A549 (cell line): ENCODE data around the gene SOD2. TPM values are rescaled to one million over a fixed set of nuclear protein-coding genes. Genes with fewer than 3 reads are reported as not detected.

Experiments
- ATAC-seq, 2 experiments: fragments of 200-7000 bp in 1 of 2; fragments of >200 bp in 1 of 2; cut with Nextera tagmentation in 1 of 2; cut with Tn5 transposase in 1 of 2; 3 replicates each; pipeline versions ENCODE4 v1.8.0 to v1.9.1; 2018 to 2020; ENCODE audit warnings: mild to moderate bottlenecking in 1 of 2, moderate library complexity in 1 of 2
- CTCF ChIA-PET: fragments of 300-600 bp; sonication (Branson Sonifier 250); formaldehyde crosslinking; extraction: SDS; loops from one replicate; lab custom pipeline; 2021; ENCODE audit warnings: antibody characterized with exemption, inconsistent platforms; lab: Yijun Ruan, JAX
- POLR2A ChIA-PET: fragments of 350-600 bp; formaldehyde crosslinking; extraction: SDS; loops from one replicate; lab custom pipeline; 2021; ENCODE audit warnings: antibody characterized with exemption, inconsistent platforms; lab: Yijun Ruan, JAX
- DNase-seq, 2 experiments: peaks; one replicate each; pipeline versions ENCODE4 v3.0.0 to v3.0.0-alpha.2; 2011 to 2016; ENCODE audit warnings: low read depth in 1 of 2, low spot score in 1 of 2
- FAIRE-seq: peaks from 2 replicates; lab custom pipeline; 2011; peaks lifted over from hg19 to GRCh38; lab: Jason Lieb, UNC
- H3K27ac ChIP-seq, 2 experiments: fragments of >200 bp; sonication (Bioruptor Twin); formaldehyde crosslinking; 3 replicates each; pipeline ENCODE4 v1.5.1; 2016 to 2017
- H3K4me1 ChIP-seq: fragments of >200 bp; sonication (Bioruptor Twin); formaldehyde crosslinking; 3 replicates; pipeline ENCODE4 v1.6.1; 2016
- H3K4me2 ChIP-seq: fragments of >200 bp; sonication (Bioruptor Twin); formaldehyde crosslinking; 3 replicates; pipeline ENCODE4 v1.6.1; 2016
- H3K4me3 ChIP-seq: fragments of >200 bp; sonication (Bioruptor Twin); formaldehyde crosslinking; 3 replicates; pipeline ENCODE4 v1.5.1; 2016
- H3K9me3 ChIP-seq: fragments of >200 bp; sonication (Bioruptor Twin); formaldehyde crosslinking; 3 replicates; pipeline ENCODE4 v1.6.1; 2016
- BCL3 ChIP-seq: fragments of >200 bp; sonication (Bioruptor Twin); formaldehyde crosslinking; IDR thresholded peaks from 3 replicates; pipeline ENCODE4 v1.6.1; 2016
- BHLHE40 ChIP-seq: IDR thresholded peaks from 2 replicates; pipeline ENCODE4 v1.6.1; 2012; ENCODE audit warnings: low read depth, low read length, inconsistent platforms
- CBX2 ChIP-seq: fragments of 200-600 bp; sonication (generic); IDR thresholded peaks from 2 replicates; pipeline ENCODE4 v1.6.1; 2016; ENCODE audit warnings: low read depth, mild to moderate bottlenecking, borderline replicate concordance
- CHD2 ChIP-seq: fragments of 150-350 bp; IDR thresholded peaks from 2 replicates; pipeline ENCODE4 v1.6.1; 2014; ENCODE audit warnings: low read length; ENCODE audit not compliant: partially characterized antibody
- EHF ChIP-seq: fragments of 250-450 bp; sonication (Bioruptor Pico); IDR thresholded peaks from 2 replicates; pipeline ENCODE4 v1.5.0; 2020; ENCODE audit warnings: mild to moderate bottlenecking
- FOSL2 ChIP-seq, 2 experiments: fragments of 450-650 bp in 1 of 2; fragments of >200 bp in 1 of 2; sonication (Bioruptor Twin) in 1 of 2; formaldehyde crosslinking; IDR thresholded peaks; 2 replicates each; pipeline versions ENCODE4 v1.5.0 to v1.6.1; 2016 to 2020; ENCODE audit warnings: mild to moderate bottlenecking in 1 of 2, moderate library complexity in 1 of 2
- HOXB5 ChIP-seq: fragments of 250-450 bp; sonication (Bioruptor Pico); IDR thresholded peaks from 2 replicates; pipeline ENCODE4 v1.5.0; 2020; ENCODE audit warnings: mild to moderate bottlenecking, moderate library complexity
- JUN ChIP-seq, 2 experiments: fragments of >200 bp; sonication (Bioruptor Twin); formaldehyde crosslinking; IDR thresholded peaks; 2 replicates in 1 of 2; 3 replicates in 1 of 2; pipeline ENCODE4 v1.6.1; 2016 to 2017
- MYC ChIP-seq: IDR thresholded peaks from 2 replicates; pipeline ENCODE4 v1.6.1; 2012; ENCODE audit warnings: mild to moderate bottlenecking, inconsistent platforms, low read length, improper control_type of control experiment, borderline replicate concordance
- NPAS2 ChIP-seq: fragments of 250-450 bp; sonication (Bioruptor Pico); IDR thresholded peaks from 2 replicates; pipeline ENCODE4 v1.8.0; 2022; ENCODE audit warnings: mild to moderate bottlenecking, moderate library complexity, borderline replicate concordance
- NR3C1 ChIP-seq: fragments of >200 bp; sonication (Bioruptor Twin); formaldehyde crosslinking; IDR thresholded peaks from 3 replicates; pipeline ENCODE4 v1.6.1; 2017
- PHF8 ChIP-seq: fragments of 200-600 bp; sonication (generic); IDR thresholded peaks from 2 replicates; pipeline ENCODE4 v1.6.1; 2016; ENCODE audit warnings: low read depth, mild to moderate bottlenecking, antibody characterized with exemption, moderate library complexity, borderline replicate concordance
- POLR2A ChIP-seq: IDR thresholded peaks from 2 replicates; pipeline ENCODE4 v1.6.1; 2012; ENCODE audit warnings: mild to moderate bottlenecking, low read length
- RCOR1 ChIP-seq: fragments of 150-350 bp; IDR thresholded peaks from 2 replicates; pipeline ENCODE4 v1.6.1; 2014; ENCODE audit warnings: antibody characterized with exemption, low read length, low read depth
- SMC3 ChIP-seq: fragments of >200 bp; sonication (Bioruptor Twin); formaldehyde crosslinking; IDR thresholded peaks from 3 replicates; pipeline ENCODE4 v1.6.1; 2018; ENCODE audit warnings: inconsistent platforms
- TFCP2L1 ChIP-seq: fragments of 250-450 bp; sonication (Bioruptor Pico); IDR thresholded peaks from 2 replicates; pipeline ENCODE4 v1.5.0; 2021; ENCODE audit warnings: mild to moderate bottlenecking
- TP53 ChIP-seq: fragments of 250-450 bp; sonication (Bioruptor Pico); IDR thresholded peaks from 2 replicates; pipeline ENCODE4 v1.5.0; 2021; ENCODE audit warnings: mild to moderate bottlenecking, moderate library complexity
- ZSCAN20 ChIP-seq: fragments of 250-450 bp; sonication (Bioruptor Pico); IDR thresholded peaks from 2 replicates; pipeline ENCODE4 v1.8.0; 2022; ENCODE audit warnings: mild to moderate bottlenecking, moderate library complexity
- WGBS: methylation state at CpG from one replicate; pipeline ENCODE4 v1.1.6; 2017; ENCODE audit errors: missing lambda C conversion rate; 5-methylcytosine and 5-hydroxymethylcytosine counted together
- polyA plus RNA-seq, 4 experiments: library from polyadenylated mRNA; depleted of rRNA in 3 of 4; stranded (reverse); fragments of >200 nt; fragmentation: RNase III in 1 of 4; extraction: RNeasy Plus Mini Kit Qiagen cat#74134 plus additional on column Dnase treatment in 1 of 4; gene quantifications; 2 replicates in 3 of 4; 3 replicates in 1 of 4; pipeline ENCODE4 v1.2.3, GENCODE V29; 2011 to 2017
- TF ChIP-seq, protein P1 (sequence below): fragments of 250-450 bp; sonication (Bioruptor Pico); IDR thresholded peaks from 2 replicates; pipeline ENCODE4 v1.5.0; 2020; ENCODE audit warnings: low read depth, mild to moderate bottlenecking, moderate library complexity
- TF ChIP-seq, protein P2 (sequence below): fragments of 450-650 bp; IDR thresholded peaks from 2 replicates; pipeline ENCODE4 v1.6.1; 2014; ENCODE audit warnings: antibody characterized with exemption
- TF ChIP-seq, protein P3 (sequence below): IDR thresholded peaks from 2 replicates; pipeline ENCODE4 v1.6.1; 2012
- TF ChIP-seq, protein P4 (sequence below): IDR thresholded peaks from 2 replicates; pipeline ENCODE4 v1.6.1; 2012
- TF ChIP-seq, protein P5 (sequence below): IDR thresholded peaks from 2 replicates; pipeline ENCODE4 v1.6.1; 2012; ENCODE audit warnings: low read depth, borderline replicate concordance
- TF ChIP-seq, protein P6 (sequence below): fragments of 250-450 bp; sonication (Bioruptor Pico); IDR thresholded peaks from 2 replicates; pipeline ENCODE4 v1.5.0; 2021; ENCODE audit warnings: mild to moderate bottlenecking, moderate library complexity, borderline replicate concordance

Gene SOD2
- polyA plus RNA-seq, 2 of the 4 experiments (the other 2 are of a cell fraction) = 34.8 to 81.0 TPM

DNA sequence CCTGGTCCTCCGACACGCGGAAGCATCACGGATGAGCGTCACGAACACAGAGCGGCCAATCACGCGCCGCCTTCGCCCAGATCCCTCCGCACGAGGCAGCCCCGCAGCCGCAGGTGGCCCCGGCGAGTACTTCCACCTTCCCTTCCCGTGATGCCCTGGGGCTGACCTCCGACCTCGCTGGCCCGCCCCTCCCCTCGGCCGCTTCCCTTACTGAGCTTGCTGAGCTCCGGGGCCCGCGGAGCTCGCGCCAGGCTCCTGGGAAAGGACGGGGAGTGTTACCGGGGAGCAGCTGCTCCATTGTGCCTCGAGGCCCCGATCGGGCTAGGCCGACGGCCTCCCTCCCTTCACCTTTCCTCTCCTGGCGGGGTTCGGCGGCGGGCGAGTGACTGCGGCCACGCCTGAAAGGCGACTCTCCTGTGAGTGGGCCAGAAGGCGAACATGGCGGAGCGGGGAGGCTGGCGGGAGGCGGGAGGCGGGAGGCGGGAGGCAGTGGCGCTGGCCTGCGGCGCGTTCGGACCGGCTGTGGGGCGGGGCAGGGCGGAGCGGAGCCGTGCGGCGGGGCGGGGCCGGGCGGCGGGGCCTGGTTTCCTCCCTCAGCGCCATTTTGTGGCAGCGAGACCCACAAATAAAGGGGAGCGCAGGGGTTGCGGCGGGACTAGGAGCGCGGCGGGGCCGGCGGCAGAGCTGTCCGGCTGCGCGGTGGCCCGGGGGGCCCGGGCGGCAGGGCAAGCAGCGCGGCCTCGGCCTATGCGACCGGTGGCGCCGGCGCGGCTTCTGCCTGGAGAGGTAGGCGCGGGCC, 34.1 kb upstream of the SOD2 start, which contains the start of gene WTAP:
WTAP (plus strand) TSS at position 589 of the 799 bp plus-strand sequence. CDS start 8,760 bp downstream, outside the sequence.
- DNase-seq = peak; percentile 74 to 97
- ATAC-seq = peak; percentile 92 to 94
- Histone ChIP-seq H3K4me1 (peaks cover 22% of the 10 kb centered on the region; the same call in 2 of the 3 replicates), H3K4me3 (peak within 1 kb of the TSS; percentile 79), H3K4me2 (peak within 1 kb of the TSS; percentile 99), H3K27ac (peak within 1 kb of the TSS; percentile 98 to 99), H3K9me3 (no peaks in the 10 kb centered on the region)
- FAIRE-seq = no peak
- POLR2A ChIA-PET = interaction anchor here (0.6 to 3.0 kb wide), 12 partner anchors 10 to 886 kb away, joined by 3 to 29 read pairs (median 5); partner anchors contain the start of genes ACAT2, MRPL18, SOD2 and TCP1
- peak; percentile 91 for TF ChIP-seq BCL3
- peak; percentile 82 for TF ChIP-seq MYC
- peak in 1 of 2 experiments; percentile 94; a peak in 3 of 5 replicates for TF ChIP-seq JUN (IDR thresholded peaks at IDR 0.05)
- TF ChIP-seq, protein P1, sequence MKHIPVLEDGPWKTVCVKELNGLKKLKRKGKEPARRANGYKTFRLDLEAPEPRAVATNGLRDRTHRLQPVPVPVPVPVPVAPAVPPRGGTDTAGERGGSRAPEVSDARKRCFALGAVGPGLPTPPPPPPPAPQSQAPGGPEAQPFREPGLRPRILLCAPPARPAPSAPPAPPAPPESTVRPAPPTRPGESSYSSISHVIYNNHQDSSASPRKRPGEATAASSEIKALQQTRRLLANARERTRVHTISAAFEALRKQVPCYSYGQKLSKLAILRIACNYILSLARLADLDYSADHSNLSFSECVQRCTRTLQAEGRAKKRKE (CRISPR knock-in tag) = 0 out of 2 replicates have a peak, but pooled peaks have one; percentile 61
- no peak for TF ChIP-seq FOSL2 (IDR thresholded peaks at IDR 0.05)
- TF ChIP-seq FOSL2 (CRISPR knock-in tag; IDR thresholded peaks at IDR 0.05) = 0 out of 2 replicates have a peak, but pooled peaks have one; percentile 31
- TF ChIP-seq, protein P2, sequence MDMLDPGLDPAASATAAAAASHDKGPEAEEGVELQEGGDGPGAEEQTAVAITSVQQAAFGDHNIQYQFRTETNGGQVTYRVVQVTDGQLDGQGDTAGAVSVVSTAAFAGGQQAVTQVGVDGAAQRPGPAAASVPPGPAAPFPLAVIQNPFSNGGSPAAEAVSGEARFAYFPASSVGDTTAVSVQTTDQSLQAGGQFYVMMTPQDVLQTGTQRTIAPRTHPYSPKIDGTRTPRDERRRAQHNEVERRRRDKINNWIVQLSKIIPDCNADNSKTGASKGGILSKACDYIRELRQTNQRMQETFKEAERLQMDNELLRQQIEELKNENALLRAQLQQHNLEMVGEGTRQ = peak; percentile 49
- TF ChIP-seq, protein P3, sequence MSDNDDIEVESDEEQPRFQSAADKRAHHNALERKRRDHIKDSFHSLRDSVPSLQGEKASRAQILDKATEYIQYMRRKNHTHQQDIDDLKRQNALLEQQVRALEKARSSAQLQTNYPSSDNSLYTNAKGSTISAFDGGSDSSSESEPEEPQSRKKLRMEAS = peak; percentile 97
- TF ChIP-seq BHLHE40 = no peak
- TF ChIP-seq, protein P4, sequence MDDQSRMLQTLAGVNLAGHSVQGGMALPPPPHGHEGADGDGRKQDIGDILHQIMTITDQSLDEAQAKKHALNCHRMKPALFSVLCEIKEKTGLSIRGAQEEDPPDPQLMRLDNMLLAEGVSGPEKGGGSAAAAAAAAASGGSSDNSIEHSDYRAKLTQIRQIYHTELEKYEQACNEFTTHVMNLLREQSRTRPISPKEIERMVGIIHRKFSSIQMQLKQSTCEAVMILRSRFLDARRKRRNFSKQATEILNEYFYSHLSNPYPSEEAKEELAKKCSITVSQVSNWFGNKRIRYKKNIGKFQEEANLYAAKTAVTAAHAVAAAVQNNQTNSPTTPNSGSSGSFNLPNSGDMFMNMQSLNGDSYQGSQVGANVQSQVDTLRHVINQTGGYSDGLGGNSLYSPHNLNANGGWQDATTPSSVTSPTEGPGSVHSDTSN = peak; percentile 95
- TF ChIP-seq TFCP2L1 (CRISPR knock-in tag) = no peak
- TF ChIP-seq POLR2A = peak; percentile 72
- TF ChIP-seq, protein P5, sequence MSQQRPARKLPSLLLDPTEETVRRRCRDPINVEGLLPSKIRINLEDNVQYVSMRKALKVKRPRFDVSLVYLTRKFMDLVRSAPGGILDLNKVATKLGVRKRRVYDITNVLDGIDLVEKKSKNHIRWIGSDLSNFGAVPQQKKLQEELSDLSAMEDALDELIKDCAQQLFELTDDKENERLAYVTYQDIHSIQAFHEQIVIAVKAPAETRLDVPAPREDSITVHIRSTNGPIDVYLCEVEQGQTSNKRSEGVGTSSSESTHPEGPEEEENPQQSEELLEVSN = peak; percentile 89
- TF ChIP-seq NPAS2 (CRISPR knock-in tag) = no peak
- TF ChIP-seq ZSCAN20 (CRISPR knock-in tag) = 0 out of 2 replicates have a peak, but pooled peaks have one; percentile 18
- TF ChIP-seq PHF8 = peak; percentile 91; the same call in 1 of the 2 replicates
- TF ChIP-seq CHD2 = peak; percentile 73
- 1% methylated on average over 14 of the region's 93 CpGs for WGBS
- CTCF ChIA-PET = interaction anchor here (0.6 to 1.6 kb wide), 2 partner anchors 22 to 35 kb away, joined by 5 to 8 read pairs; no protein-coding TSS in a partner anchor

GRCh38 chr6:159726255-159726917, 33.3 kb upstream of the SOD2 start:
- WGBS = 3% methylated on average over 15 of the region's 30 CpGs
- Histone ChIP-seq H3K4me1 (peaks cover 22% of the 10 kb centered on the region; the same call in 2 of the 3 replicates), H3K27ac (peak overlapping the region; percentile 98 to 99), H3K4me3 (peak overlapping the region; percentile 79), H3K9me3 (no peaks in the 10 kb centered on the region), H3K4me2 (peak overlapping the region; percentile 99)
- ChIA-PET CTCF (interaction anchor here (1.6 kb wide), 1 partner anchor 35 kb away, joined by 8 read pairs; no protein-coding TSS in a partner anchor), POLR2A (interaction anchor here (0.6 to 3.0 kb wide), 11 partner anchors 9 to 64 kb away, joined by 3 to 29 read pairs (median 6); partner anchors contain the start of genes ACAT2, MRPL18, SOD2 and TCP1)
- no peak for FAIRE-seq
- DNase-seq = no peak
- peak; percentile 41 to 64 for ATAC-seq
- TF ChIP-seq BHLHE40 (no peak), SMC3 (no peak), POLR2A (no peak), EHF (CRISPR knock-in tag) (no peak), RCOR1 (no peak), TFCP2L1 (CRISPR knock-in tag) (0 out of 2 replicates have a peak, but pooled peaks have one; percentile 46), TP53 (CRISPR knock-in tag) (peak; percentile 55), NR3C1 (no peak), JUN (IDR thresholded peaks at IDR 0.05) (no peak), HOXB5 (CRISPR knock-in tag) (no peak), CBX2 (no peak), FOSL2 (IDR thresholded peaks at IDR 0.05) (no peak), FOSL2 (CRISPR knock-in tag; IDR thresholded peaks at IDR 0.05) (no peak)
- TF ChIP-seq, protein P5 = no peak
- TF ChIP-seq, protein P6, sequence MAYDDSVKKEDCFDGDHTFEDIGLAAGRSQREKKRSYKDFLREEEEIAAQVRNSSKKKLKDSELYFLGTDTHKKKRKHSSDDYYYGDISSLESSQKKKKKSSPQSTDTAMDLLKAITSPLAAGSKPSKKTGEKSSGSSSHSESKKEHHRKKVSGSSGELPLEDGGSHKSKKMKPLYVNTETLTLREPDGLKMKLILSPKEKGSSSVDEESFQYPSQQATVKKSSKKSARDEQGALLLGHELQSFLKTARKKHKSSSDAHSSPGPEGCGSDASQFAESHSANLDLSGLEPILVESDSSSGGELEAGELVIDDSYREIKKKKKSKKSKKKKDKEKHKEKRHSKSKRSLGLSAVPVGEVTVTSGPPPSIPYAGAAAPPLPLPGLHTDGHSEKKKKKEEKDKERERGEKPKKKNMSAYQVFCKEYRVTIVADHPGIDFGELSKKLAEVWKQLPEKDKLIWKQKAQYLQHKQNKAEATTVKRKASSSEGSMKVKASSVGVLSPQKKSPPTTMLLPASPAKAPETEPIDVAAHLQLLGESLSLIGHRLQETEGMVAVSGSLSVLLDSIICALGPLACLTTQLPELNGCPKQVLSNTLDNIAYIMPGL = peak; percentile 68; the same call in 1 of the 2 replicates
- TF ChIP-seq, protein P3 = no peak
